Lower leg skin (tissue), 4 donors: ENCODE results near the gene GALNT2. TPM values are rescaled to one million over a fixed set of nuclear protein-coding genes. Genes with fewer than 3 reads are reported as not detected.

Experiments
- DNase-seq, 2 donors: peaks; one replicate each; pipeline ENCODE4 v3.0.0-alpha.2; 2019; ENCODE audit warnings: low spot score in 2 of 2
- H3K4me3 ChIP-seq: fragments of 200-600 bp; sonication (generic); 2 replicates; pipeline ENCODE4 v1.5.1; 2017; ENCODE audit warnings: mild to moderate bottlenecking, low read depth; ENCODE audit not compliant: poor library complexity, severe bottlenecking
- CTCF ChIP-seq, 3 donors: fragments of 450-650 bp; IDR thresholded peaks; one replicate each; pipeline ENCODE4 v1.5.1; 2016; ENCODE audit warnings: antibody characterized with exemption in 3 of 3, mild to moderate bottlenecking in 3 of 3, moderate library complexity in 2 of 3
- POLR2A ChIP-seq, 2 donors: fragments of 450-650 bp; IDR thresholded peaks; one replicate each; pipeline ENCODE4 v1.6.1; 2016 to 2017; ENCODE audit warnings: antibody characterized with exemption in 2 of 2, mild to moderate bottlenecking in 1 of 2, moderate library complexity in 1 of 2
- WGBS, 2 donors: methylation state at CpG; one replicate each; pipeline ENCODE4 v1.1.5; 2018; 5-methylcytosine and 5-hydroxymethylcytosine counted together
- intact Hi-C: fragments of 100-400 bp; cut with DNase I; formaldehyde crosslinking; loops from one replicate; pipeline ENCODE4 v1.15.0; 2023; ENCODE audit warnings: low total_unique reads
- total RNA-seq, 4 donors: library from RNA; depleted of rRNA; stranded (reverse); fragments of >200 nt; gene quantifications; one replicate each; pipeline ENCODE4 v1.1.0, GENCODE V29; 2016

GALNT2 gene
- total RNA-seq, 4 donors from 2014 or later = 11.0 to 31.0 (median 20.2) TPM

DNA sequence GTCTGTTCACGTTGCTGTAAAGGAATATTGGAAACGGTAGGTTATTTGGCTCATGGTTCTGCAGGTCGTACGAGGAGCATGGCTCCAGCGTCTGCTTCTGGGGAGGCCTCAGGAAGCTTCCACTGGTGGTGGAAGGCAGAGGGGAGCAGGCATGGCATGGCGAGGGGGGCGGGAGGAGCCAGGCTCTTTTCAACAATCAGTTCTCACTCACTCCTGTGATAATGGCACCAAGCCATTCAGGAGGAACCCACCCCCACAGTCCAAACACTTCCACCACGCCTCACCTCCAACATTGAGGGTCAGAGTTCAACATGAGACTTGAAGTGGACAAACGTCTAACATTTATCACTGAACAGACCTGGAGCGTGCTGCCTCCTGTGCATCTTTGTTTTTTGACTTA lies 217.9 kb downstream of the GALNT2 start:
- 87 to 92% methylated on average over 10 of the region's 10 CpGs for WGBS, 2 donors
- intact Hi-C loops = no loop called here
- H3K4me3 ChIP-seq = no peak overlapping the region
- TF ChIP-seq CTCF (IDR thresholded peaks at IDR 0.05) (no peak), POLR2A (IDR thresholded peaks at IDR 0.05) (no peak)
- DNase-seq = no peak

DNA sequence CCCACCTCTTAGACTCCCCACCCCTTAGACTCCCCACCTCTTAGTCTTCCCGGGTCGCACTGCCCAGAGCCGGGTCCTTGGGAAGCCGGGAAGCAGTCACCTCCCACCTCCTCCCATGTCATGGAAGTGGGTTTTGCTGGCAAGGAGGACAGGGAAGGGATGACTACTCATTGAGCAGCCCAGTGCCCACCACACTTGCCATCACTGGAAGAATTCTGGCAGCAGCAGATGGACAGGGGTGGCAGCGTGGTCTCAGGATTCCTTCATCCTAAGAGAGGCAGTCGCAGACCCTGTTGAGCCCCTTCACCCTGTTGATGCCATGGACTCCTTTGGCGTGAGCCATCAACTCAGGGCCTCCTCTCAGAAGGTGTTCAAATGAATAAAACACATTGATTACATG lies 218.3 kb downstream of the GALNT2 start:
- no peak overlapping the region for H3K4me3 ChIP-seq
- no peak for DNase-seq
- TF ChIP-seq POLR2A (IDR thresholded peaks at IDR 0.05) (no peak), CTCF (IDR thresholded peaks at IDR 0.05) (no peak)
- intact Hi-C loops = no loop called here
- 89 to 93% methylated on average over 7 of the region's 7 CpGs for WGBS, 2 donors

DNA sequence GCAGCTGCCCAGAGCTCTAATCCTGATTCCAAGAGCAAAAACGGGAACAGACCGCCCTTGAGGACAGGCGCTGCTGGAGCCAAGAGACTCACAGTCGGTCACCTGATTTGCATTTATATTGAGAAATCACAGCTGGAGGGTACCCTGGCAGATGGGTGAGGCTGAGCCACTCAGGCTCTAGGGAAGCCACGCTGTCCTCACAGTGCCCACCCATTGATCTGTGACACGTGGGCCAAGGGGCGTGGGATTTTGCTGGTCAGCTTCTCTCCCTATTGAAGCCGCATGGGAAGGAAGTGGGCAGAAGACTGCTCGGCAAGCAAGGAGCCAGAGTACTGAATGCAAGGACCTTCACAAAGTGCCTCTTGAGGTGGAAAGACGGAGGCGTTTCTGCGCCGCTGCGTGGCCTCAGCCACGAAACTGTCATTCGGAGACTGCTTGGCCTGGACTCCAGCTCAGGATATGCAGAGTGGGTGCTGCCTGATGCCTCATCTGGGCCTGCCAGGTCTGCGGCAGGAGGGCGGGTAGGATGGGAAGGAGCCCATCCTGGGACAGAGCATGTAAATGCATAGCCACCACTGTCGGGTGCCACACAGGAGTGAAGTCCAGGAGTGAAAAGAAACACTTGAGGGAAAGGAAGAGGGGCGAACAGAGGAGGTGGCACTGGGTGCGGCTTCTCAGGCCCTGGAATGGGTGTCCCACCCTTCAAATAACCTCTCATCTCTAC lies 219.3 kb downstream of the GALNT2 start:
- no peak for TF ChIP-seq CTCF (IDR thresholded peaks at IDR 0.05)
- TF ChIP-seq POLR2A (IDR thresholded peaks at IDR 0.05) = no peak
- DNase-seq = no peak
- H3K4me3 ChIP-seq = no peak overlapping the region
- intact Hi-C loops = no loop called here
- WGBS, 2 donors = 83 to 85% methylated on average over 21 of the region's 21 CpGs

DNA sequence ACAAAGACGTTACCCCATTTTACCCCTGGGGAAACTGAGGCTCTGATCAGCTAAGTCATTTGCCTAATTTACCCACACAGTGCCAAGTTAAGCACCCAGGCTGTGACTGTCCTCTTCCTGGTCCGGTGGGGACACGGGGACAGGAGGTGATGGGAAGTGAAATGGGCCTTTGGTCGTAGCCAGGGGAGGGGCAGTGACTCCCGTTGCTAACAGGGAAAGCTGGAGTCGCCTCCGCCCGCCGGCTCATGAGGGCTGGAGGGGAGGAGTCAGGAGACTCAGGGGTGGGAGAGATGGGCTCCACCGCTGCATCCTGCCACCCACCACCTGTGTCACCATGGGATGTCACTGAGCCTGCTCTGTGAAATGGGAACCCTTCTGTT lies 219.8 kb downstream of the GALNT2 start:
- WGBS, 2 donors = 70 to 76% methylated on average over 10 of the region's 10 CpGs
- no peak for DNase-seq
- TF ChIP-seq CTCF (IDR thresholded peaks at IDR 0.05) (no peak), POLR2A (IDR thresholded peaks at IDR 0.05) (no peak)
- intact Hi-C loops = no loop called here
- H3K4me3 ChIP-seq = no peak overlapping the region

- DNase-seq = no peak
- no peak overlapping the region for H3K4me3 ChIP-seq
- intact Hi-C loops = no loop called here
- WGBS, 2 donors = 65 to 67% methylated on average over 17 of the region's 17 CpGs
- no peak for TF ChIP-seq POLR2A (IDR thresholded peaks at IDR 0.05)
- TF ChIP-seq CTCF (IDR thresholded peaks at IDR 0.05) = no peak
Observed at GRCh38 chr1:230287674-230288315, 220.8 kb downstream of the GALNT2 start.
